HUES6 (cell line): ENCODE data around the gene LPAR5.
A peak's percentile ranks its signal among the peaks of the same experiment; 100 is the strongest.

Source experiments
- H3K27ac ChIP-seq: 2 replicates; pipeline ENCODE4 v1.7.0; 2013; ENCODE audit warnings: low read depth, mild to moderate bottlenecking, low read length, inconsistent platforms
- H3K27me3 ChIP-seq: 2 replicates; pipeline ENCODE4 v1.6.1; 2013; ENCODE audit warnings: low read length; ENCODE audit not compliant: control insufficient read depth, insufficient read depth
- H3K36me3 ChIP-seq: 2 replicates; pipeline ENCODE4 v1.6.1; 2013; ENCODE audit warnings: low read length; ENCODE audit not compliant: control insufficient read depth, insufficient read depth
- H3K4me1 ChIP-seq: 2 replicates; pipeline ENCODE4 v1.6.1; 2013; ENCODE audit warnings: low read length; ENCODE audit not compliant: control insufficient read depth, insufficient read depth
- H3K4me3 ChIP-seq: 2 replicates; pipeline ENCODE4 v1.5.1; 2013; ENCODE audit warnings: low read depth, low read length
- H3K9ac ChIP-seq: one replicate; pipeline ENCODE4 v1.6.1; 2013; ENCODE audit warnings: mild to moderate bottlenecking, low read length
- H3K9me3 ChIP-seq: 2 replicates; pipeline ENCODE4 v1.6.1; 2013; ENCODE audit warnings: low read depth, low read length; ENCODE audit not compliant: control insufficient read depth, insufficient read depth

LPAR5 gene

GRCh38 chr12:6618483-6619225, 17.1 kb downstream of the LPAR5 start:
- peaks cover 22% of the 10 kb centered on the region for H3K27me3 ChIP-seq
- H3K36me3 ChIP-seq: no peaks in the 10 kb centered on the region
- no peak overlapping the region for H3K9ac ChIP-seq
- no peak overlapping the region for H3K27ac ChIP-seq
- H3K4me3 ChIP-seq: no peak overlapping the region
- H3K4me1 ChIP-seq: peaks cover 18% of the 10 kb centered on the region
- H3K9me3 ChIP-seq: no peaks in the 10 kb centered on the region

- Histone ChIP-seq H3K27ac (no peak overlapping the region), H3K4me1 (peaks cover 41% of the 10 kb centered on the region), H3K4me3 (no peak overlapping the region), H3K9me3 (no peaks in the 10 kb centered on the region), H3K36me3 (no peaks in the 10 kb centered on the region), H3K9ac (no peak overlapping the region), H3K27me3 (peaks cover 16% of the 10 kb centered on the region)
Observed at GRCh38 chr12:6615802-6616201, 20.0 kb downstream of the LPAR5 start.

- Histone ChIP-seq H3K36me3 (no peaks in the 10 kb centered on the region), H3K27me3 (peaks cover 5% of the 10 kb centered on the region; the same call in 1 of the 2 replicates), H3K4me1 (peaks cover 42% of the 10 kb centered on the region), H3K9me3 (no peaks in the 10 kb centered on the region), H3K4me3 (peak overlapping the region; percentile 65), H3K27ac (peak overlapping the region; percentile 67; the same call in 1 of the 2 replicates), H3K9ac (peak overlapping the region; percentile 18)
Observed at GRCh38 chr12:6614513-6615172, 21.1 kb downstream of the LPAR5 start.

- no peaks in the 10 kb centered on the region for H3K36me3 ChIP-seq
- peaks cover 42% of the 10 kb centered on the region for H3K4me1 ChIP-seq
- H3K4me3 ChIP-seq: peak overlapping the region; percentile 65
- no peaks in the 10 kb centered on the region for H3K27me3 ChIP-seq
- no peaks in the 10 kb centered on the region for H3K9me3 ChIP-seq
- peak overlapping the region; percentile 67; the same call in 1 of the 2 replicates for H3K27ac ChIP-seq
- peak overlapping the region; percentile 18 for H3K9ac ChIP-seq
Observed at GRCh38 chr12:6613776-6614512, 21.8 kb downstream of the LPAR5 start.

GRCh38 chr12:6613015-6613775, 22.6 kb downstream of the LPAR5 start:
- Histone ChIP-seq H3K27ac (peak overlapping the region; percentile 95), H3K9me3 (no peaks in the 10 kb centered on the region), H3K36me3 (no peaks in the 10 kb centered on the region), H3K9ac (peak overlapping the region; percentile 97), H3K27me3 (no peaks in the 10 kb centered on the region), H3K4me3 (peak overlapping the region; percentile 65), H3K4me1 (peaks cover 47% of the 10 kb centered on the region)

- H3K27ac ChIP-seq: peak overlapping the region; percentile 95; the same call in 1 of the 2 replicates
- H3K4me3 ChIP-seq: peak overlapping the region; percentile 65
Observed at GRCh38 chr12:6612652-6613014, 23.1 kb downstream of the LPAR5 start.

GRCh38 chr12:6612247-6612646, 23.5 kb downstream of the LPAR5 start:
- no peak overlapping the region; the same call in 1 of the 2 replicates for H3K27ac ChIP-seq
- no peaks in the 10 kb centered on the region for H3K27me3 ChIP-seq
- peak overlapping the region; percentile 65 for H3K4me3 ChIP-seq
- H3K9ac ChIP-seq: peak overlapping the region; percentile 35
- H3K9me3 ChIP-seq: no peaks in the 10 kb centered on the region
- H3K4me1 ChIP-seq: peaks cover 52% of the 10 kb centered on the region
- no peaks in the 10 kb centered on the region for H3K36me3 ChIP-seq

More at GRCh38 chr12:6612652-6613014, 23.1 kb downstream of the LPAR5 start:
- no peaks in the 10 kb centered on the region for H3K27me3 ChIP-seq
- no peaks in the 10 kb centered on the region for H3K36me3 ChIP-seq
- no peaks in the 10 kb centered on the region for H3K9me3 ChIP-seq
- peaks cover 50% of the 10 kb centered on the region for H3K4me1 ChIP-seq
- peak overlapping the region; percentile 35 for H3K9ac ChIP-seq

- Histone ChIP-seq H3K9me3 (no peaks in the 10 kb centered on the region), H3K4me1 (peaks cover 59% of the 10 kb centered on the region), H3K36me3 (peaks cover 19% of the 10 kb centered on the region), H3K27me3 (no peaks in the 10 kb centered on the region), H3K27ac (no peak overlapping the region), H3K9ac (no peak overlapping the region), H3K4me3 (no peak overlapping the region)
Observed at GRCh38 chr12:6608592-6609281, 27.0 kb downstream of the LPAR5 start.

GRCh38 chr12:6607751-6608591, 27.8 kb downstream of the LPAR5 start:
- Histone ChIP-seq H3K4me3 (no peak overlapping the region), H3K9ac (no peak overlapping the region), H3K9me3 (no peaks in the 10 kb centered on the region), H3K27me3 (no peaks in the 10 kb centered on the region), H3K27ac (no peak overlapping the region), H3K36me3 (peaks cover 25% of the 10 kb centered on the region), H3K4me1 (peaks cover 59% of the 10 kb centered on the region)
